GM08714 (cell line): ENCODE data around the gene HMG20B.

Experiments
- H3K4me3 ChIP-seq: fragments of 200-500 bp; sonication (Bioruptor generic); 2 replicates; pipeline ENCODE4 v1.5.1; 2014; ENCODE audit warnings: mild to moderate bottlenecking, low read length, inconsistent platforms
- ZNF274 ChIP-seq: IDR thresholded peaks from 2 replicates; pipeline ENCODE4 v1.6.1; 2012; ENCODE audit warnings: mild to moderate bottlenecking, low read depth, low read length

Gene HMG20B

GRCh38 chr19:3591876-3592613 lies 19.3 kb downstream of the HMG20B start:
- H3K4me3 ChIP-seq, result no peak overlapping the region
- no peak for TF ChIP-seq ZNF274

DNA sequence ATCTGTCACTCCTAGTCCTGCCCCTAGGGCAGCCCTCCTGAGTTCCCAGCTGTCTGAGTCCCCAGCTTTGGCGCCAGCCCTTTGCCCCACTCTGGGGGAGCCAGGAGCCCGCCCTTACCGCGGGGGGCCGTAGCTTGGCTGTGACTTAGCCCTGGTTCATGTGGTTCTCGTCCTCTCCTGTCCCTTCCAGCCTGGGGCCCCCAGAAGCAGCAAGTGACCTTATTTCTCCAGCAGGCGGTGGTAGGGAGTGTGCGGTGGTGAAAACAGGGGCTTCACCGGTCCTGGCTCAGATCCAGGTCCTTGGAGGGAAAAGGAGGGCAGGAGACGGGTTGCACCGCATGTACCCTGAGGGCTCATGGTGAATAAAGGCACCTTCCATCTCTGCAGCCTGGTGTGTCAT lies 20.4 kb downstream of the HMG20B start:
- no peak for TF ChIP-seq ZNF274
- H3K4me3 ChIP-seq, result no peak overlapping the region

DNA sequence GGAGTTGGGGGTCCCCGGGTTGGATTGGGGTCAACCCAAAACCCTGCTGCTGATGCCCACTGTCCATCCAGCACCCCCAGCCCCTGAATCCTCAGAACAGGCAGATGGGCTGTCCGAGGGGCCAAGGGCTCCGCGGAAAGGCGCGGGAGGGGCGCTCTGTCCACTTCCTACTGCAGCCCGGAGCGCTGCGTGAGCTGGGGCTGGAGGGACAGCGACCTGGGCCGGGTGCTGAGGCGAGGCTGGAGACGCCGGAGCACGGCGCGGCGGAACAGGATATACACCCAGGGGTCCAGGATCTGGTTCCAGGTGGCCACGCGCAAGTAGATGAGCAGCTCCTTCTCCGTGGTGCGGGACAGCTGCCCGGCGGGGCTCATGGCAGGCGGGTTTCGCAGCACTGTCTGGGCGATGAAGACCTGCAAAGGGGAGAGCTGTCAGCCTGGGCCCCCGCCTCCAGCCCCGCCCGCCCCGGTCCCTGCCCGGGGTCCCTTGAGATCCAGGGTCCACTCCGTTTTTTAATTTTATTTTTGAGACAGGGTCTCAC lies 22.8 kb downstream of the HMG20B start:
- no peak for TF ChIP-seq ZNF274
- no peak overlapping the region for H3K4me3 ChIP-seq

DNA sequence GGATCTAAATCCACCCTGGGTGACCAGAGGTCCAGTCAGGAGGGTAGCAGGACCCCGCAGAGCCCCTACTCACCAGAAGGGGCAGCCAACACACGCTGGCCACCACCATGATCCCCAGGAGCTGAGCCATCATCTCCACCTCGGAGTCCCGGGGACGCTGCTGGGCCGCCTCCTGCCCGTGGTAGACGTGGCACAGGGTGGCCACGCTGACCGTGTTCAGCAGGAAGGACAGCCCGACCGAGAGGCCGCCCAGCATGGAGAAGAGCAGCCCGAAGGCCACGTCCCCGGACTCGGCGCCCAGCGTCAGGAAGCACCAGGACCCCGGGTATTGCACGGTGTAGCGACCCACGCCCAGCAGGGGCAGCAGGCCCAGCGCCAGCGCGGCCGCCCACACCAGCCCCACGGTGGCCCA lies 27.0 kb downstream of the HMG20B start:
- no peak for TF ChIP-seq ZNF274
- no peak overlapping the region for H3K4me3 ChIP-seq

- H3K4me3 ChIP-seq, result no peak overlapping the region
- no peak for TF ChIP-seq ZNF274
Observed at GRCh38 chr19:3601021-3601420, 28.3 kb downstream of the HMG20B start.

DNA sequence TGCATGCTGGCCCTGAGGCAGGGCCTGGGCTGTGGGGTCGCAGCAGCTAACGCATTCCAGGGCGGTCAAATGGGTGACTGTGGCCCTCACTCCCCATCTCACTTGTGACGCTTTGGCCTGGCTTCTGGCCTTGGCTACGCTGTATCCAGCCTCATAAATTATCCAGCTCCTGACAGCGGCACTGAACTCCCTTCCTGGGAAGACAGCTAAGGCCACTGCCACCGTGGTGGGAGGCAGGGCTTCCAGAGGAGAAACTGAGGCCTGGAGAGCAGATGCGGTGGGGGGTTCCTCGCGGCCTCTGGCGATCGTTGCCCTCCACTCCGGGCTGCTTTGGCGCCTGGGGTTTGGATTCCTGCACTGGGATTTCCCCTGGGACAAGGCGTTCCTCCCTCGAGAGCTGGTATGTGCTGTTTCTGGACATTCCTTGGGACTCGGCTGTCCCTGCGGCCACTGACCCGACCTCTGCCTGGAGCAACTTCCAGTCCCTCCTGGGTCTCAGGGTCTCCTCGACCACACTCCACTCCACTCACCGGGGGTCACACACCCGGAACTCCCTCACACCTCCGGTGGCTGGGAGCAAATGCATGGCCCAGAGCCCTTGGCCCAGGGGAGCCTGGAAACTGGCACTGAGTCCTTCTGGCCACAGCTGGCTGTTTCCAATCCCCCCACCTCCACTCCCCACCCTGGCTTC lies 30.5 kb downstream of the HMG20B start:
- no peak for TF ChIP-seq ZNF274

GRCh38 chr19:3604227-3604986 lies 31.7 kb downstream of the HMG20B start:
- TF ChIP-seq ZNF274, result no peak
- H3K4me3 ChIP-seq, result no peak overlapping the region

More for the DNA sequence above, 30.5 kb downstream of the HMG20B start:
- H3K4me3 ChIP-seq, result no peak overlapping the region

GRCh38 chr19:3604987-3605343 lies 32.2 kb downstream of the HMG20B start:
- TF ChIP-seq ZNF274, result no peak
- H3K4me3 ChIP-seq, result no peak overlapping the region

- H3K4me3 ChIP-seq, result no peak overlapping the region
- no peak for TF ChIP-seq ZNF274
Observed at GRCh38 chr19:3605361-3605760, 32.6 kb downstream of the HMG20B start.

- TF ChIP-seq ZNF274, result no peak
- no peak overlapping the region for H3K4me3 ChIP-seq
Observed at GRCh38 chr19:3605770-3606169, 33.0 kb downstream of the HMG20B start.

- H3K4me3 ChIP-seq, result no peak overlapping the region
- no peak for TF ChIP-seq ZNF274
Observed at GRCh38 chr19:3606174-3606689, 33.5 kb downstream of the HMG20B start.

DNA sequence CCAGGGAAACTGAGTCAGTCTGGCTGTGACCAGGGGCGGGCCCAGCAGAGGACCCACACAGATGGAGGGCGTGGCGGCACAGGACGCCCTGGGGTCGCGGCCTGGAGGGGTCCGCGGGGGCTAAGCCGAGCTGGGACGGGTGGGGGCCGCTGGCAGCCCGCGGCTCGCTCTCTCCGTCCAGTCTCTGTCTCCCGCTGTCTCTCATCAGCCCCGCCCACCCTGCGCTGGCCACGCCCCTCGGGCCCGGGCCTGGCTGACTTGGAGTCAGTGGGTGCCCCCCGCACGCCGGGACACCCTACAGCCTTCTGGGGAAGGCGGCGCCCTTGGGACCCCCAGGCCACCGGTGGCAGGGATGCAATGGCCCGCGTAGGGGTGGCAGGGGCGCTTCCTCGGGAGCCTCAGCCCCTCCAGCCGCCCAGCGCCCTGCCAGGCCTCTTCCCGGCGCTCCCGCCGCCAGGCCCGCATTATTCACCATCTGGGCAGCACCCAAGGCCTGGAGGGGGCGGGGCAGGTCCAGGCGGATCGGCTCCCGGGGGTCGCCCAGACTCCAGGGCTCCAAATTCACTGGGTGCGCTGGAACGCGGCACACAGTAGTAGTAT lies 34.0 kb downstream of the HMG20B start, which contains the start of gene TBXA2R:
TBXA2R (minus strand) TSS at position 186 of the 600 bp plus-strand sequence. CDS start 6,241 bp downstream, outside the sequence.
- no peak within 1 kb of the TSS for H3K4me3 ChIP-seq
- no peak for TF ChIP-seq ZNF274

GRCh38 chr19:3607303-3608078 lies 34.7 kb downstream of the HMG20B start:
- TF ChIP-seq ZNF274, result no peak
- H3K4me3 ChIP-seq, result no peak overlapping the region
